ENCODE results near the gene TGM5. TPM values are rescaled to one million over a fixed set of nuclear protein-coding genes. Genes with fewer than 3 reads are reported as not detected.

The TGM5 gene
- total RNA-seq, 2 donors from 2014 or later = not detected

DNA sequence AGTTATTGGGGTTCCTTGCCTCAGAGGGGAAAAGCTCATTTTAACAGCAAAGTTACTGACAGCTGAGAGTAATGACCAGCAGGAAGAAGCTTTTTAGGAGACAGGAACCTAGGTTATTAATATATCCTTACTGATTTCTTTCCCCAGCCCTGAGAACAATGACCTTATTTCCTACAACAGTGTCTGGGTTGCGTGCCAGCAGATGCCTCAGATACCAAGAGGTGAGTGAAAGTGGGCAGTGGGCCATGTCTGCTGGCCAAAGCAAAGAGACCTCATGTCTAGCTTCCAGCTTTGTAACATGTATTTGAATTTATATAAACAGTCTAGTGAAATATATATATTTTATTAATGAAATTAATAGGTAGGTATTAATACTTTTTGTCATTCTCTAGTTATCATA lies 76.5 kb downstream of the TGM5 start:
- Histone ChIP-seq H3K4me3 (ENCODE audit: low read length) (no peak overlapping the region), H3K4me1 (ENCODE audit: control insufficient read depth, insufficient read depth, low read length) (peaks cover 2% of the 10 kb centered on the region), H3K36me3 (ENCODE audit: control insufficient read depth, insufficient read depth, low read length) (peaks cover 51% of the 10 kb centered on the region), H3K9me3 (ENCODE audit: control insufficient read depth, low read length) (no peaks in the 10 kb centered on the region), H3K27ac (ENCODE audit: low read depth, low read length) (no peak overlapping the region), H3K9ac (ENCODE audit: extremely low read depth, low read length, poor library complexity, severe bottlenecking) (no peak overlapping the region), H3K27me3 (ENCODE audit: control insufficient read depth, insufficient read depth, low read length, poor library complexity, severe bottlenecking) (no peaks in the 10 kb centered on the region)
- H3K4me3 Mint-ChIP-seq = no peak overlapping the region
- TF ChIP-seq, protein P1, sequence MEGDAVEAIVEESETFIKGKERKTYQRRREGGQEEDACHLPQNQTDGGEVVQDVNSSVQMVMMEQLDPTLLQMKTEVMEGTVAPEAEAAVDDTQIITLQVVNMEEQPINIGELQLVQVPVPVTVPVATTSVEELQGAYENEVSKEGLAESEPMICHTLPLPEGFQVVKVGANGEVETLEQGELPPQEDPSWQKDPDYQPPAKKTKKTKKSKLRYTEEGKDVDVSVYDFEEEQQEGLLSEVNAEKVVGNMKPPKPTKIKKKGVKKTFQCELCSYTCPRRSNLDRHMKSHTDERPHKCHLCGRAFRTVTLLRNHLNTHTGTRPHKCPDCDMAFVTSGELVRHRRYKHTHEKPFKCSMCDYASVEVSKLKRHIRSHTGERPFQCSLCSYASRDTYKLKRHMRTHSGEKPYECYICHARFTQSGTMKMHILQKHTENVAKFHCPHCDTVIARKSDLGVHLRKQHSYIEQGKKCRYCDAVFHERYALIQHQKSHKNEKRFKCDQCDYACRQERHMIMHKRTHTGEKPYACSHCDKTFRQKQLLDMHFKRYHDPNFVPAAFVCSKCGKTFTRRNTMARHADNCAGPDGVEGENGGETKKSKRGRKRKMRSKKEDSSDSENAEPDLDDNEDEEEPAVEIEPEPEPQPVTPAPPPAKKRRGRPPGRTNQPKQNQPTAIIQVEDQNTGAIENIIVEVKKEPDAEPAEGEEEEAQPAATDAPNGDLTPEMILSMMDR (conservative IDR thresholded peaks at IDR 0.05) = no peak
- H3K9me3 Mint-ChIP-seq = no peaks in the 10 kb centered on the region
- H3K27me3 Mint-ChIP-seq (ENCODE audit: insufficient read depth) = no peaks in the 10 kb centered on the region
- peaks cover 38% of the 10 kb centered on the region for H3K36me3 Mint-ChIP-seq (ENCODE audit: low read depth)
- H3K4me1 Mint-ChIP-seq = no peaks in the 10 kb centered on the region
- DNase-seq = no peak
- no peak overlapping the region for H3K27ac Mint-ChIP-seq
- 95% methylated on average over 1 of the region's 1 CpG; no CpG with 5 or more reads in 1 of the 2 experiments for WGBS, 2 experiments (ENCODE audit: insufficient coverage in 1 of 2, insufficient read length in 1 of 2)

DNA sequence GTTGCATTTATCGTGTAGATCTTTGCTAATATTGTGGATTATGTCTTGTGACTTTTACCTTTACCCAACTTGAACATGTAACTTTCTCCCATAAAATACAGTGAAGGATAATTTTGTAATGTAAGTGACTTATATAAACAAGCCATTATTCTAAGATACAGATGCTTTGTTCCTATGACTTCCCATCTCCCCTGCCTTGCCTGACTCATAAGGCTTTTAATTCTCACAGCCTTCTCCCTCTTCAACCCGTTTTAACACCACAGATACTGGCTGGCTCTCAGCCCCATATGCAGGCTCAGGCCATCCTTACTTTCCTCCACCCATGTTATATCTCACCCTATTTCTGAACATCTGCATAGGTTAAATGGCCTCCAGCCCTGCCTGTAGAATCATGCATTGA lies 77.4 kb downstream of the TGM5 start:
- H3K36me3 ChIP-seq (ENCODE audit: control insufficient read depth, insufficient read depth, low read length) = peaks cover 44% of the 10 kb centered on the region
- no peaks in the 10 kb centered on the region for H3K27me3 Mint-ChIP-seq (ENCODE audit: insufficient read depth)
- H3K27me3 ChIP-seq (ENCODE audit: control insufficient read depth, insufficient read depth, low read length, poor library complexity, severe bottlenecking) = no peaks in the 10 kb centered on the region
- no peak overlapping the region for H3K27ac ChIP-seq (ENCODE audit: low read depth, low read length)
- no peak overlapping the region for H3K9ac ChIP-seq (ENCODE audit: extremely low read depth, low read length, poor library complexity, severe bottlenecking)
- no peaks in the 10 kb centered on the region for H3K9me3 ChIP-seq (ENCODE audit: control insufficient read depth, low read length)
- H3K36me3 Mint-ChIP-seq (ENCODE audit: low read depth) = peaks cover 29% of the 10 kb centered on the region
- TF ChIP-seq, protein P1 (conservative IDR thresholded peaks at IDR 0.05) = no peak
- no peak for DNase-seq
- H3K27ac Mint-ChIP-seq = no peak overlapping the region
- H3K9me3 Mint-ChIP-seq = no peaks in the 10 kb centered on the region
- no peak overlapping the region for H3K4me3 Mint-ChIP-seq
- WGBS, 2 experiments (ENCODE audit: insufficient coverage in 1 of 2, insufficient read length in 1 of 2) = 88% methylated on average over 2 of the region's 2 CpGs; no CpG with 5 or more reads in 1 of the 2 experiments
- no peak overlapping the region for H3K4me3 ChIP-seq (ENCODE audit: low read length)
- peaks cover 2% of the 10 kb centered on the region for H3K4me1 ChIP-seq (ENCODE audit: control insufficient read depth, insufficient read depth, low read length)
- H3K4me1 Mint-ChIP-seq = peaks cover 2% of the 10 kb centered on the region

DNA sequence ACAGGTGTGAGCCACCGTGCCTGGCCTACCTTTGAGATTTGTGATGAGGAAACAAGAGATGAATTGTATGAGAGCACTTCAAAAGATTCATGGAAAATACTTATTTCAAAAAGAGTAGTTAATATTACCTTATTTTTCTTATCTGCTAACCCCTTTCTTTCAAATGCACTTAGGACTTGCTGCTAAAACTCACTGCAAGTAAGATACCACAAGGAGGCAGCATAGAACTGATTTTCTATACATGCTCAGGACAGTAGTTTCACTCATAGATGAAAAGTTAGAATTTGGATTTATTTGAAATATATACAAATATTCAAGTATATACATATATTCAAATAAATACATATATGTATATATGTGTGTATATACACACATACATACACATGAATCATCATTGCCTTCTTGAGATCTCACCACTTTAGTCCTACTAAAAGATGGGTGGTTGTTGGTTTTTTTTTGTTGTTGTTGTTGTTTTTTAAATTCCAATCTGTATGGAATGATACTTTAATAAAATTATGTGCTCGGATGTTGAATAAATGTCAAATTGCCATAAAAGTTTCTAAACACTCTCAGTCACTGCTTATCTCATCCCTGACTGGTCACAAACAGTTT lies 79.1 kb downstream of the TGM5 start:
- 84% methylated on average over 2 of the region's 2 CpGs; no CpG with 5 or more reads in 1 of the 2 experiments for WGBS, 2 experiments (ENCODE audit: insufficient coverage in 1 of 2, insufficient read length in 1 of 2)
- Mint-ChIP-seq H3K9me3 (no peaks in the 10 kb centered on the region), H3K4me1 (peaks cover 2% of the 10 kb centered on the region), H3K36me3 (ENCODE audit: low read depth) (peaks cover 25% of the 10 kb centered on the region), H3K4me3 (no peak overlapping the region), H3K27me3 (ENCODE audit: insufficient read depth) (no peaks in the 10 kb centered on the region), H3K27ac (no peak overlapping the region)
- no peak overlapping the region for H3K27ac ChIP-seq (ENCODE audit: low read depth, low read length)
- no peak overlapping the region for H3K9ac ChIP-seq (ENCODE audit: extremely low read depth, low read length, poor library complexity, severe bottlenecking)
- H3K36me3 ChIP-seq (ENCODE audit: control insufficient read depth, insufficient read depth, low read length) = peaks cover 34% of the 10 kb centered on the region
- H3K9me3 ChIP-seq (ENCODE audit: control insufficient read depth, low read length) = no peaks in the 10 kb centered on the region
- H3K4me3 ChIP-seq (ENCODE audit: low read length) = no peak overlapping the region
- peaks cover 2% of the 10 kb centered on the region for H3K4me1 ChIP-seq (ENCODE audit: control insufficient read depth, insufficient read depth, low read length)
- H3K27me3 ChIP-seq (ENCODE audit: control insufficient read depth, insufficient read depth, low read length, poor library complexity, severe bottlenecking) = no peaks in the 10 kb centered on the region
- no peak for DNase-seq
- TF ChIP-seq, protein P1 (conservative IDR thresholded peaks at IDR 0.05) = peak; percentile 85

Data from endodermal cell (in vitro differentiated cells).